H1 (cell line): ENCODE measurements around the gene PPARD. TPM values are rescaled to one million over a fixed set of nuclear protein-coding genes. Genes with fewer than 3 reads are reported as not detected.

ENCODE experiments used
- CTCF ChIA-PET: fragments of 300-600 bp; sonication (Branson Sonifier 250); formaldehyde crosslinking; loops from one replicate; lab custom pipeline; 2021; ENCODE audit not compliant: partially characterized antibody; lab: Charles Lee
- POLR2A ChIA-PET: fragments of 300-600 bp; sonication (Branson Sonifier 250); formaldehyde crosslinking; loops from one replicate; lab custom pipeline; 2021; ENCODE audit warnings: inconsistent platforms; ENCODE audit not compliant: partially characterized antibody; lab: Charles Lee
- DNase-seq, 2 experiments: peaks; one replicate each; pipeline versions ENCODE4 v3.0.0 to v3.0.0-alpha.2; 2010 to 2022; ENCODE audit warnings: low spot score in 2 of 2, low read depth in 1 of 2, mixed read lengths in 1 of 2
- FAIRE-seq: peaks from 2 replicates; lab custom pipeline; 2011; peaks lifted over from hg19 to GRCh38; lab: Jason Lieb, UNC
- H2AFZ ChIP-seq: 2 replicates; pipeline ENCODE4 v1.8.1; 2012; ENCODE audit warnings: low read length, inconsistent platforms
- H2AK5ac ChIP-seq: 2 replicates; pipeline ENCODE4 v1.6.1; 2013; ENCODE audit warnings: low read depth, low read length
- H2BK120ac ChIP-seq: replicated peaks from 2 replicates; pipeline ENCODE3; 2013; ENCODE audit warnings: low read depth, low read length, inconsistent platforms
- H2BK12ac ChIP-seq: 2 replicates; pipeline ENCODE4 v1.6.1; 2013; ENCODE audit warnings: low read depth, low read length
- H2BK15ac ChIP-seq: 2 replicates; pipeline ENCODE4 v1.6.1; 2013; ENCODE audit warnings: low read length
- H2BK20ac ChIP-seq: 2 replicates; pipeline ENCODE4 v1.6.1; 2013; ENCODE audit warnings: low read length
- H2BK5ac ChIP-seq: 2 replicates; pipeline ENCODE4 v1.6.1; 2013; ENCODE audit warnings: low read depth, low read length
- H3K14ac ChIP-seq: 2 replicates; pipeline ENCODE4 v1.6.1; 2013; ENCODE audit warnings: inconsistent platforms; ENCODE audit not compliant: insufficient read length
- H3K18ac ChIP-seq: 2 replicates; pipeline ENCODE4 v1.6.1; 2013; ENCODE audit warnings: low read length; ENCODE audit errors: extremely low read depth
- H3K23ac ChIP-seq: 2 replicates; pipeline ENCODE4 v1.6.1; 2013; ENCODE audit warnings: inconsistent platforms; ENCODE audit not compliant: insufficient read length
- H3K23me2 ChIP-seq: 2 replicates; pipeline ENCODE4 v1.6.1; 2013; ENCODE audit warnings: low read depth, low read length
- H3K27ac ChIP-seq: 2 replicates; pipeline ENCODE4 v1.6.1; 2011; ENCODE audit warnings: low read depth, low read length, inconsistent platforms
- H3K27me3 ChIP-seq, 4 experiments: replicated peaks in 1 of 4; 1 replicate in 1 of 4; 2 replicates in 3 of 4; pipeline versions ENCODE4 v1.6.1 to v1.8.1; 2011 to 2013; ENCODE audit warnings: low read length in 3 of 4, mild to moderate bottlenecking in 3 of 4, inconsistent platforms in 2 of 4, mixed read lengths in 2 of 4, moderate library complexity in 1 of 4; ENCODE audit not compliant: control insufficient read depth in 3 of 4, insufficient read depth in 3 of 4; ENCODE audit errors: extremely low read depth in 1 of 4
- H3K36me3 ChIP-seq, 4 experiments: 2 replicates each; pipeline versions ENCODE4 v1.6.1 to v1.8.1; 2011 to 2013; ENCODE audit warnings: mild to moderate bottlenecking in 4 of 4, low read length in 3 of 4, moderate library complexity in 2 of 4, control low read depth in 1 of 4, inconsistent platforms in 1 of 4; ENCODE audit not compliant: insufficient read depth in 4 of 4, control insufficient read depth in 2 of 4
- H3K4ac ChIP-seq: replicated peaks from 2 replicates; pipeline ENCODE3; 2013; ENCODE audit warnings: low read length, low read depth, mixed read lengths, inconsistent platforms; ENCODE audit not compliant: insufficient read length
- H3K4me1 ChIP-seq, 4 experiments: replicated peaks in 1 of 4; 1 replicate in 1 of 4; 2 replicates in 3 of 4; pipeline versions ENCODE4 v1.6.1 to v1.8.1; 2011 to 2013; ENCODE audit warnings: low read length in 3 of 4, inconsistent platforms in 2 of 4, mixed read lengths in 1 of 4; ENCODE audit not compliant: insufficient read depth in 4 of 4, control insufficient read depth in 3 of 4
- H3K4me2 ChIP-seq, 2 experiments: 2 replicates each; pipeline versions ENCODE4 v1.6.1 to v1.8.1; 2011 to 2013; ENCODE audit warnings: low read depth in 2 of 2, low read length in 2 of 2, control low read depth in 1 of 2, inconsistent platforms in 1 of 2, mild to moderate bottlenecking in 1 of 2; ENCODE audit not compliant: insufficient read depth in 1 of 2
- H3K4me3 ChIP-seq, 4 experiments: fragments of 200-600, 300-600 bp in 1 of 4; sonication (generic), shearing (Covaris generic), sonication (Bioruptor Twin) in 1 of 4; 2 replicates each; pipeline versions ENCODE4 v1.5.1 to v1.8.1; 2011 to 2016; ENCODE audit warnings: low read length in 4 of 4, low read depth in 3 of 4, control low read depth in 2 of 4, inconsistent platforms in 2 of 4, mild to moderate bottlenecking in 2 of 4, mixed read lengths in 1 of 4, moderate library complexity in 1 of 4; ENCODE audit not compliant: insufficient read depth in 2 of 4; ENCODE audit errors: extremely low read depth in 1 of 4
- H3K56ac ChIP-seq: replicated peaks from 2 replicates; pipeline ENCODE3; 2013; ENCODE audit warnings: low read depth, mild to moderate bottlenecking, mixed read lengths, low read length, inconsistent platforms; ENCODE audit not compliant: insufficient read length
- H3K79me1 ChIP-seq: 2 replicates; pipeline ENCODE4 v1.6.1; 2013; ENCODE audit warnings: low read depth, low read length, control low read depth
- H3K79me2 ChIP-seq, 2 experiments: 2 replicates each; pipeline versions ENCODE4 v1.6.1 to v1.8.1; 2012 to 2013; ENCODE audit warnings: low read length in 2 of 2, mild to moderate bottlenecking in 2 of 2, inconsistent platforms in 1 of 2; ENCODE audit not compliant: insufficient read depth in 2 of 2, control insufficient read depth in 1 of 2
- H3K9ac ChIP-seq, 4 experiments: replicated peaks in 1 of 4; 1 replicate in 1 of 4; 2 replicates in 3 of 4; pipeline versions ENCODE4 v1.6.1 to v1.8.1; 2011 to 2013; ENCODE audit warnings: low read depth in 3 of 4, low read length in 3 of 4, control low read depth in 2 of 4, mild to moderate bottlenecking in 2 of 4, moderate library complexity in 2 of 4, inconsistent platforms in 1 of 4; ENCODE audit errors: extremely low read depth in 1 of 4
- H3K9me3 ChIP-seq, 2 experiments: 2 replicates each; pipeline versions ENCODE4 v1.6.1 to v1.8.1; 2012 to 2013; ENCODE audit warnings: mild to moderate bottlenecking in 2 of 2, moderate library complexity in 2 of 2, control low read depth in 1 of 2, inconsistent platforms in 1 of 2, low read depth in 1 of 2, low read length in 1 of 2, mixed read lengths in 1 of 2; ENCODE audit not compliant: insufficient read depth in 2 of 2
- H4K20me1 ChIP-seq, 2 experiments: replicated peaks in 1 of 2; 2 replicates each; pipeline versions ENCODE3 to v1.8.1; 2011 to 2013; ENCODE audit warnings: inconsistent platforms in 2 of 2, low read length in 2 of 2, mild to moderate bottlenecking in 1 of 2; ENCODE audit not compliant: insufficient read depth in 2 of 2, control insufficient read depth in 1 of 2
- H4K5ac ChIP-seq: 2 replicates; pipeline ENCODE4 v1.6.1; 2013; ENCODE audit warnings: low read length, low read depth, mixed read lengths, inconsistent platforms; ENCODE audit not compliant: insufficient read length
- H4K8ac ChIP-seq: 2 replicates; pipeline ENCODE4 v1.8.0; 2013; ENCODE audit warnings: mild to moderate bottlenecking, moderate library complexity, low read length, inconsistent platforms; ENCODE audit not compliant: insufficient read depth; ENCODE audit errors: extremely low read depth
- H4K91ac ChIP-seq: replicated peaks from 2 replicates; pipeline ENCODE3; 2013; ENCODE audit warnings: low read length, mixed read lengths, inconsistent platforms; ENCODE audit not compliant: insufficient read length
- EP300 ChIP-seq, 2 experiments: IDR thresholded peaks; 1 replicate in 1 of 2; 2 replicates in 1 of 2; pipeline ENCODE4 v1.6.1; 2011 to 2012; ENCODE audit warnings: low read depth in 2 of 2, low read length in 2 of 2, mild to moderate bottlenecking in 2 of 2, borderline replicate concordance in 1 of 2, inconsistent platforms in 1 of 2, moderate library complexity in 1 of 2
- KDM5A ChIP-seq: fragments of 200-600 bp; IDR thresholded peaks from 2 replicates; pipeline ENCODE4 v1.7.1; 2012; ENCODE audit warnings: mild to moderate bottlenecking, low read length, inconsistent platforms, mixed read lengths
- POU5F1 ChIP-seq: IDR thresholded peaks from 2 replicates; pipeline ENCODE4 v1.6.1; 2011; ENCODE audit warnings: low read depth, mild to moderate bottlenecking, low read length, moderate library complexity
- USF2 ChIP-seq: IDR thresholded peaks from 2 replicates; pipeline ENCODE4 v1.6.1; 2011; ENCODE audit warnings: low read length, improper control_type of control experiment
- WGBS, 2 experiments: shearing (Covaris generic) in 1 of 2; methylation state at CpG; one replicate each; pipeline versions ENCODE4 v1.1.6 to v1.1.7; 2013 to 2015; ENCODE audit warnings: low lambda C conversion rate in 2 of 2, mixed read lengths in 2 of 2, inconsistent platforms in 1 of 2, low coverage in 1 of 2, missing lambda C conversion rate in 1 of 2; ENCODE audit not compliant: insufficient replicate concordance in 2 of 2, insufficient coverage in 1 of 2, insufficient read length in 1 of 2; ENCODE audit errors: extremely low coverage in 1 of 2, missing lambda C conversion rate in 1 of 2; 5-methylcytosine and 5-hydroxymethylcytosine counted together
- polyA plus RNA-seq, 7 experiments: library from polyadenylated mRNA; depleted of rRNA in 3 of 7; stranded (reverse) in 5 of 7; unstranded in 2 of 7; fragments of >200 nt in 5 of 7; fragments of 200-250 nt in 2 of 7; gene quantifications; 1 replicate in 5 of 7; 2 replicates in 1 of 7; 4 replicates in 1 of 7; pipeline versions ENCODE4 v1.2.1 to v1.2.3, GENCODE V29; 2011 to 2013; ENCODE audit warnings: missing spikeins in 2 of 7, mixed read lengths in 2 of 7
- total RNA-seq: library from RNA; stranded (reverse); fragmentation: NEBNext Ultra II Directional; extraction: Animal tissue kit (Norgen Biotek cat#: 25700); gene quantifications from 2 replicates; pipeline ENCODE4 v1.2.1, GENCODE V29; 2021

PPARD gene
- total and polyA plus RNA-seq, 2 of the 8 experiments (the other 6 are each of a cell fraction or from before 2014, with no cell fraction given) = 14.6 to 14.9 TPM

DNA sequence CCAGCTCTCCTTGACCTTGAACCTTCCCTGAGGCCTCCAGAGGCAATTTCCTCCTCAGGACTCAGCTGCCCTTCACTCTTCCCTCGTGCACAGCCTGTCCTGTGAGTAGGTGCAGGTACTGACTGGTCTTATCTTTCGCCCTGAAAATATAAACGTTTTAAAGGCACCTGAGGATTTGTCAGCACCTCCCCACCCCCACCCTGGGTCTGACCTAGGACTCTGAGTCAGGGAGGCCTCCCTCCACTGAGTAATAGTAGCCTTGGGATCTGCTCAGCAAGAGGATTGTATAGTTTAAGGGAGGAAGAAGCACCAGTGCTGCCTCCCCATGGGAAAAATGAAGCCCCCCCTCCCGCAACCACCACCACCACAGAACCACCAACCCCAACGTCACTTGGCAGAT lies 54.6 kb downstream of the PPARD start:
- CTCF ChIA-PET = interaction anchor here (1.3 to 3.3 kb wide), 3 partner anchors 18 to 61 kb away, joined by 4 to 10 read pairs (median 4); no protein-coding TSS in a partner anchor
- POLR2A ChIA-PET = interaction anchor here (0.9 to 1.4 kb wide), 2 partner anchors 32 to 75 kb away, joined by 3 read pairs; no protein-coding TSS in a partner anchor
- Histone ChIP-seq H4K20me1 (no peaks in the 10 kb centered on the region), H4K8ac (no peak overlapping the region), H2BK120ac (no peak overlapping the region), H3K4ac (no peak overlapping the region), H3K4me3 (no peak overlapping the region), H3K9me3 (no peaks in the 10 kb centered on the region), H3K18ac (no peak overlapping the region), H3K27me3 (no peaks in the 10 kb centered on the region), H2BK20ac (no peak overlapping the region), H3K27ac (no peak overlapping the region), H3K23ac (no peak overlapping the region), H3K36me3 (no peaks in the 10 kb centered on the region), H2BK12ac (no peak overlapping the region), H3K79me1 (no peaks in the 10 kb centered on the region; the same call in 1 of the 2 replicates), H2AK5ac (no peak overlapping the region), H3K14ac (no peak overlapping the region), H3K4me1 (peaks cover 0 to 8% (median 0%) of the 10 kb centered on the region in 4 experiments; a peak in 2 of 7 replicates), H3K56ac (no peak overlapping the region), H3K4me2 (no peak overlapping the region), H2BK5ac (no peak overlapping the region), H2AFZ (no peak overlapping the region), H4K91ac (no peak overlapping the region), H2BK15ac (no peak overlapping the region), H3K23me2 (no peaks in the 10 kb centered on the region), H4K5ac (no peak overlapping the region), H3K9ac (no peak overlapping the region), H3K79me2 (no peaks in the 10 kb centered on the region; a peak in 1 of 4 replicates)
- 74% methylated on average over 5 of the region's 5 CpGs; no CpG with 5 or more reads in 1 of the 2 experiments for WGBS, 2 experiments
- DNase-seq (no peak), FAIRE-seq (no peak)
- TF ChIP-seq USF2 (no peak), POU5F1 (no peak), KDM5A (no peak), EP300 (IDR thresholded peaks at IDR 0.05; ENCODE audit: borderline replicate concordance in 1 of 2, low read depth in 2 of 2, low read length in 2 of 2) (no peak)
